GM10248 (cell line): ENCODE data around the gene SFT2D2.

Experiments
- CTCF ChIA-PET: fragments of 300-600 bp; sonication (Branson Sonifier 250); formaldehyde crosslinking; extraction: SDS; loops from one replicate; lab custom pipeline; 2021; ENCODE audit warnings: antibody characterized with exemption; lab: Yijun Ruan, JAX
- POLR2A ChIA-PET: fragments of 350-650 bp; sonication (Branson Sonifier 250); formaldehyde crosslinking; extraction: SDS; loops from one replicate; lab custom pipeline; 2020; ENCODE audit warnings: antibody characterized with exemption; lab: Yijun Ruan, JAX
- DNase-seq: peaks from one replicate; pipeline ENCODE4 v3.0.0; 2012; ENCODE audit errors: extremely low spot score
- TF ChIP-seq, protein P1 (sequence below): IDR thresholded peaks from 2 replicates; pipeline ENCODE4 v1.5.1; 2012; ENCODE audit warnings: mild to moderate bottlenecking, low read depth; ENCODE audit errors: extremely low read depth, missing control alignments, control extremely low read depth

Gene SFT2D2

DNA sequence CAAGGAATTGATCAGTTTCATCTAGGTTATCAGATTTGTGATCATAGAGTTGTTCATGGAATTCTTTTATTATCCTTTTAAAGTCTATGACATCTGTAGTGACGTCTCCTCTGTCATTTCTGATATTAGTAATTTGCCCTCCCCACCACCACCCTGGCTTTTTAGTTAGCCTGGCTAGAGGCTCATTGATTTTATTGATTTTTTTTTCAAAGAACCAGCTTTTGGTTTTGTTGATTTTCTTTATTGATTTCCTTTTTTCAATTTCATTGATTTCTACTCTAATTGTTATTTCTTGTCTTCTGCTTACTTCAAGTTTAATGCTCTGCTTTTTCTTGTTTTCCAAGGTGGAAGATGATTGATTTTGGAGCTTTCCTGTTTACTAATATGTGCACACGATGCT lies 31.6 kb downstream of the SFT2D2 start:
- ChIA-PET CTCF (interaction anchor here (1.1 to 2.2 kb wide), 3 partner anchors 15 to 85 kb away, joined by 3 to 8 read pairs (median 6); no protein-coding TSS in a partner anchor), POLR2A (no interaction called here)
- DNase-seq = no peak
- TF ChIP-seq, protein P1, sequence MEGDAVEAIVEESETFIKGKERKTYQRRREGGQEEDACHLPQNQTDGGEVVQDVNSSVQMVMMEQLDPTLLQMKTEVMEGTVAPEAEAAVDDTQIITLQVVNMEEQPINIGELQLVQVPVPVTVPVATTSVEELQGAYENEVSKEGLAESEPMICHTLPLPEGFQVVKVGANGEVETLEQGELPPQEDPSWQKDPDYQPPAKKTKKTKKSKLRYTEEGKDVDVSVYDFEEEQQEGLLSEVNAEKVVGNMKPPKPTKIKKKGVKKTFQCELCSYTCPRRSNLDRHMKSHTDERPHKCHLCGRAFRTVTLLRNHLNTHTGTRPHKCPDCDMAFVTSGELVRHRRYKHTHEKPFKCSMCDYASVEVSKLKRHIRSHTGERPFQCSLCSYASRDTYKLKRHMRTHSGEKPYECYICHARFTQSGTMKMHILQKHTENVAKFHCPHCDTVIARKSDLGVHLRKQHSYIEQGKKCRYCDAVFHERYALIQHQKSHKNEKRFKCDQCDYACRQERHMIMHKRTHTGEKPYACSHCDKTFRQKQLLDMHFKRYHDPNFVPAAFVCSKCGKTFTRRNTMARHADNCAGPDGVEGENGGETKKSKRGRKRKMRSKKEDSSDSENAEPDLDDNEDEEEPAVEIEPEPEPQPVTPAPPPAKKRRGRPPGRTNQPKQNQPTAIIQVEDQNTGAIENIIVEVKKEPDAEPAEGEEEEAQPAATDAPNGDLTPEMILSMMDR = no peak

DNA sequence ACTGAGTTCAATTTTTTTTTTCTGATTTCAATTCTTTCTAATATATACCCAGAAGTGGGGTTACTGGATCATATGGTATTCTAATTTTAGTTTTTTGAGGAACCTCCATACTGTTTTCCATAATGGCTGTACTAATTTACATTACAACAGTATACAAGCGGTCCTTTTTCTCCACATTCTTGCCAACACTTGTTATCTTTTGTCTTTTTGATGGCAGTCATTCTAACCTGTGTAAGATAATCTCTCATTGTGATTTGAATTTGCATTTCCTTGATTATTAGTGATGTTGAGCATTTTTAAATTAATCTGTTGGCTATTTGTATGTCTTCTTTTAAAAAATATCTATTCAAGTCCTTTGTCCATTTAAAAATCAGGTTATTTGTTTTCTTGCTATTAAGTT lies 33.8 kb downstream of the SFT2D2 start:
- POLR2A ChIA-PET = interaction anchor here (0.7 kb wide), 1 partner anchor 24 kb away, joined by 3 read pairs; no protein-coding TSS in a partner anchor

DNA sequence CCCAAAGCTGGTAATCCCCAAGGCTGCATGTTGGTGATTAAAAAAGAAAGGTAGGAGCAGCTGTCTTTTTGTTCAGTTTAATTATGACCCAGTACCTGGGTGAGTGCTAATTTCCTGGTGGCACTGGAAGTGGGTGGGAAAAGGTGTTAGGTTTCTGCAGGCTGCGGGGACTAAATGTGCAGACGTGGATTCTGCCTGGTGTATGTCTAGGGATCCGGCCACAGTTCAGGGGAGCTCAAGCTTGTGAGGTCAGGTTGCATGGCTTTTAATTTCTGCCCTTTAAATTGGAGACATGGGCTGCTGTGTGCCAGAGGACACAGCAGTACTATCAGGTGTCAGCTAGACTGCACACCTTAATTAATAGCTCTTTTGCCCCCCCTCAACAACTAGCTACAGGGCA lies 34.6 kb downstream of the SFT2D2 start:
- no peak for DNase-seq
- TF ChIP-seq, protein P1 = no peak
- POLR2A ChIA-PET = no interaction called here
- CTCF ChIA-PET = interaction anchor here (1.0 to 1.4 kb wide), 2 partner anchors 9 kb away, joined by 3 to 5 read pairs; no protein-coding TSS in a partner anchor

More for the DNA sequence above, 33.8 kb downstream of the SFT2D2 start:
- TF ChIP-seq, protein P1 = no peak
- no peak for DNase-seq
- CTCF ChIA-PET = interaction anchor here (0.7 to 2.2 kb wide), 2 partner anchors 37 to 83 kb away, joined by 3 to 6 read pairs; no protein-coding TSS in a partner anchor

DNA sequence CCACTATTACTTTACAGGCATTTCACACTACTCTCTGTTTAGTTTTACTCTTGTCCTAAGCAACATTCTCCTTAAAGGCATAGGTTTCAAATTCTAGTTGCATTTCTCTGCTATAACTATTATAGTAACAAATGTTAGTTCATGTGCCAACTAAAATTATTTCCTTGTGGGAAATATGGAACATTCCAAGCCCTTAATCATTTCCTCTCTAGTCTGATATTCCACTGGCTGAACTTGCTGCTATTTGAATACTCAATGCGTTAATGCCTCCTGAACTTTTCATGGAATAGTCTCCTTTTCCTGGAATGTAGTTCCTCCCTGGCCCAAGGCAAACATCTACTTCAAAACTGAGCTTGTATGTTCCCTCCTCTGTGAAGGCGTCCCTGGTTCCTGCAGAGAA lies 35.6 kb downstream of the SFT2D2 start:
- TF ChIP-seq, protein P1 = no peak
- no peak for DNase-seq
- ChIA-PET CTCF (interaction anchor here (1.0 to 2.7 kb wide), 3 partner anchors 8 to 26 kb away, joined by 3 to 7 read pairs (median 5); no protein-coding TSS in a partner anchor), POLR2A (no interaction called here)

DNA sequence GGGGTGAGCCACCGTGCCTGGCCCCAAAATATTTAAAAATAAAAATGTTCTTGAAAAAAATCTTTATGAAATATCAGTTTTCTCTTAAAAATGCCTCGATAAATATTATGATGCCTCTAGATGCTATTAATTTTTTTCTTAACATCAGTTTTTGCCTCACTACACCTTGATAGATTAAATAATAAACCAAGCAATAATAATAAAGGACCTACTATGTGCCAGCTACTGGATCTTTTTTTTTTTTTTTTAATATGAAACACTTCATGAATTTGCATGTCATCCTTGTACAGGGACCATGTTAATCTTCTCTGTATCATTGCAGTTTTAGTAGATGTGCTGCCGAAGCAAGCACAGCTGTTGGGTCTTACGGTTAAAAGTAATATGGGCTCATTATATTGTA lies 37.3 kb downstream of the SFT2D2 start:
- ChIA-PET POLR2A (no interaction called here), CTCF (interaction anchor here (1.0 to 2.7 kb wide), 3 partner anchors 11 to 28 kb away, joined by 4 to 7 read pairs (median 6); no protein-coding TSS in a partner anchor)
- TF ChIP-seq, protein P1 = no peak
- no peak for DNase-seq

DNA sequence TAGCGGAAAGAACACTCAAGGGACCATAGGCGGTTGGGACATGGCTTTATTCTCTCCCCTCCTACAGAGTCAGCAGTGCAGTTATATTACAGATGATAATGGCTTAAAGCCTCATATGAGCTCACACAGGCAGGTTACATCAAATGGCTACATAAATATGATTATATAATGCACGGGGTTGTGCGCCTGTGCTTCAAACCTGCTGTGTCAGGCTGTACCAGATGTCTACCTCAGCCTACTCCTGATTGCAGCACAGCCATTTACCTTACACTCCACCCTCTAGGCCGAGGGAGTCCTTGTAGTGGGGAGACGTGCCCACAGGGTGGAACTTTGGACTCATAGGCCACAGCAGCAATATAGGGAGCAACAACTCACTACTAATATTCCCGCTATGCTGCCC lies 38.5 kb downstream of the SFT2D2 start:
- TF ChIP-seq, protein P1 = no peak
- no peak for DNase-seq
- ChIA-PET CTCF (interaction anchor here (1.0 to 1.5 kb wide), 2 partner anchors 12 to 18 kb away, joined by 4 to 6 read pairs; no protein-coding TSS in a partner anchor), POLR2A (no interaction called here)

DNA sequence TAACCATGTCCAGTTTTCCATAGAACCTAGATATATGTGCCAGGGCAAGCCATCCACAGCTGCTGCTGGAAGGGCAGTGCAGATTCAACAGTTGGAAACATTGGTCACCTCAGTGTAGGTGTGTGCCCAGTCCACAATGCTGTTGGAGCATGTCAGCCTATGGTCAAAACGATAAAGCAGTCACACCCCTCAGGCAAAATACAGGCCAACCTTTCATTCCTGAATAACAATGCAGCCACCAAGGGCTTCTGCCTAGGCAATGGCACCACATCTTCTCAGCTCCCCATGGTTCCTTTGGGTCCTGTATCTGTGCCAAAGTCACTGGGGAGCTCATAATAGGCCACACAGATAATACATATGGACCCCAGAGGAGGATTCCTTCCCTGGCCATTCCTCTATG lies 39.8 kb downstream of the SFT2D2 start:
- ChIA-PET CTCF (interaction anchor here (1.5 kb wide), 1 partner anchor 14 kb away, joined by 3 read pairs; no protein-coding TSS in a partner anchor), POLR2A (no interaction called here)
- TF ChIP-seq, protein P1 = no peak
- no peak for DNase-seq
